GM21526 (cell line): ENCODE data around the gene ATP10B.

Experiments used
- ATAC-seq: cut with Tn5 transposase; IDR thresholded peaks from one replicate; pipeline ENCODE4 v1.9.1; 2021; ENCODE audit warnings: moderate library complexity; ENCODE audit not compliant: unreplicated experiment, low FRiP score

Gene ATP10B

GRCh38 chr5:160523502-160524163, 328.4 kb downstream of the ATP10B start:
- no peak for ATAC-seq

DNA sequence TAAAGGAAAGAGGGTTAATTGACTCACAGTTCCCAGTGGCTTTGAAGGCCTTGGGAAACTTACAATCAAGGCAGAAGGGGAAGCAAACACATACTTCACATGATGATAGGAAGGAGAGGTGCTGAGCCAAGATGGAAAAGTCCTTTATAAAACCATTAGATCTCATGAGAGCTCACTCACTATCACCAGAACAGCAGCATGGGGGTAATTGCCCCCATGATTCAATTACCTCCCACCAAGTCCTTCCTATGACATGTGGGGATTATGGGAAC, 330.7 kb downstream of the ATP10B start:
- no peak for ATAC-seq

DNA sequence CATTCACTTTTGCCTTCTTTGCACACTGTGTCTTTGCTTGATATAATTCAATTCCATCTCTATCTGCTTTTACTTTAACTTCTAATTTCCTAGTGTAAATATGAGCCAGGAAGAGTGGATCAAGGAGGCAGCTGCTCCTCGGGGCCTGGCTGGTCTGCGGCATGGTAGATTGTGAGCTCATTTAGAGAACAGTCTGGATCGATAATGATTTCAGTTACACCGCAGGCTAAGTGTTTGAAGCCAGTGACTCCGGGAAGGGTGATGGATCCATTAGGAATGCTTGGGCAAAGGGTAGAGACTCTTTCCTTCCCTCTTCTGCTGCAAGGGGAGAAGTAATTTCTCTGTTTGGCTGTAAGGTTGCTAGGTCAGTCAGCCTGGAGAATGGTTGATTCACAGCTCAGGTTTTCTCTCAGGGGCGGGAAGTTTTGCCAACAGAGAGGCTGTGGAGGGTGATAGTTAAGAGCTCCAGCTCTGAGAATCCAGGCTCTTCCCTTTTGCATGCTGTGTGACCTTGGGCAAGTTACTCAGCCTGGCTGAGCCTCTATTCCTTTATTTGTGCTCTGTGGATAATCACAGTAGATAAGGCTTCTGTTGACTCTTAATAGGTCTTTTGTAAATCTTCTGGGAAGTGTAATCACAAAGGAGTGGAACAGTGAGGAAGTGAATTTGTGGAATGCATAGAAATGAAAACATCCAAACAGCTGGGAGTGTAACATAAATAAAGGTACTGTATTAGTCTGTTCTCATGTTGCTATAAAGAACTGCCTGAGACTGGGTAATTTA, 331.2 kb downstream of the ATP10B start:
- ATAC-seq = no peak

DNA sequence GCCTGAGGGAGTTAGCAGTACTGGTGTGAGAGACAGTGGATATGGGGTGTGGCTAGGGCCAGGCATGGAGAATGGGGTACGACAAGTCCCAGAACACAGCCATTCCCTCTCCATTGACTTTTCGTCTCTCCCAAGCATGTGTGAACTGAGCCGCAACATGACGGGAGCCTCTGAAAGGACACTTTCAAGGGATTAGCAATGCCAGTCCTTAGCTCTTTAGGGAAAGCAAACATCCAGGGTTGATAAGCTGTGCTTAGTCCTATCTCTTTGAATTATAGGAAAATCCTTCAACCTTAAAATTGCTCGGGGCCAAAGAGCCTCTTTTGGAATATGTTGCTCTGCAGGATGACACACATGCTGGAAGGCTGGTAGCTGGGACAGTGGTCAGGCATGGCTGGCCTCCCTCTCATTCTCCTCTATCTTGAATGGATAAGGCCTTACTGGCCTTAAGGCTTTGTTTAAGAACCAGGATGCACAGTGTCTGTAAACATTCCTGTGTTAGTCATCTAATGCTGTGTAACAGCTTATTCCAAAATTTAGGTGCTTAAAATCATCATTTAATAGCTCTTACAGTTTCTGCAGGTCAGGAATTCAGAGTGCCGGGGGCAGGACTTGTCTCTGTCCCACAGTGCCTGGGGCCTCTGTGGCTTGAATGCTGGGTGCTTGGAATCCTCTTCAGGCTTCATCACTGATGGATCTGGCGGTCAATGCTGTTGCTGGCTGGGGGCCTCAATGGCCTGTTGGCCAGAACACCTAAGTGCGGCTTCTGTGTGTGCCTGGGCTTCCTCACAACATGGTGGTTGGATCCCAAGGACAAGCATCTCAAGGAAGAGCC, 335.1 kb downstream of the ATP10B start:
- no peak for ATAC-seq

DNA sequence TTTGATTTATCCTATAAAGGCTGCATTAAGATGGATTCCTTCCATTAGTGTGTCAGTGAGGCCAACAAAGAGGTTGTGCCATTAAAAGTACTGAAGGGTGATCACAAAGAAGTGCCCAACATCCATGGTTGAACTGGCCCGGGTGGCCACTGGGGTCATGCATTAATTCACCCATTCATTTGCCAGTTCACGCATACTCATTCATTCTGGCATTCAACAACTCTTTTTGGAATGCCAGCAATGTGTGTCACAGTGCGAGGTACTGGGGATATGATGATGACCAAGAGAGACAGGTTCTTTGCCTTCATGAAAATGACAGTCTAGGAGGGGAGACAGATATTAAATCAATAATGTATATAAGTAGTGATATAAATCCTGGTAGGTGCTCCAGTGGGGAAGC, 337.1 kb downstream of the ATP10B start:
- ATAC-seq = no peak

- no peak for ATAC-seq
Measured at GRCh38 chr5:160514191-160514590, 337.8 kb downstream of the ATP10B start.

- no peak for ATAC-seq
Measured at GRCh38 chr5:160513485-160513884, 338.5 kb downstream of the ATP10B start.
